ENCODE data around the gene TAF4B.
"Not testable (repeated sequence)": the region's sequence is repeated elsewhere in the genome, so short reads cannot be mapped to it uniquely, and the experiment has no call there.

Gene TAF4B

GRCh38 chr18:26226229-26227050, at the start of gene TAF4B:
TSS of gene TAF4B (plus strand) at chr18:26226445. CDS start at chr18:26226934, 489 bp downstream.
- peak; percentile 85 for DNase-seq (ENCODE audit: low spot score)

GRCh38 chr18:26181343-26181826, 44.9 kb upstream of the TAF4B start:
- no peak for DNase-seq (ENCODE audit: low spot score)

GRCh38 chr18:26183395-26184112, 42.7 kb upstream of the TAF4B start:
- DNase-seq (ENCODE audit: low spot score): no peak

- no peak for DNase-seq (ENCODE audit: low spot score)
These were observed 41.0 kb upstream of the TAF4B start for GRCh38 chr18:26185267-26185666.

GRCh38 chr18:26190506-26190905, 35.7 kb upstream of the TAF4B start:
- DNase-seq (ENCODE audit: low spot score): no peak

GRCh38 chr18:26192233-26192632, 34.0 kb upstream of the TAF4B start:
- DNase-seq (ENCODE audit: low spot score): no peak

GRCh38 chr18:26196605-26197004, 29.6 kb upstream of the TAF4B start:
- no peak for DNase-seq (ENCODE audit: low spot score)

GRCh38 chr18:26202001-26202400, 24.2 kb upstream of the TAF4B start:
- DNase-seq (ENCODE audit: low spot score): not testable (repeated sequence)

GRCh38 chr18:26205318-26205717, 20.9 kb upstream of the TAF4B start:
- DNase-seq (ENCODE audit: low spot score): no peak

- no peak for DNase-seq (ENCODE audit: low spot score)
These were observed 19.8 kb upstream of the TAF4B start for GRCh38 chr18:26206488-26206887.

GRCh38 chr18:26207937-26208336, 18.3 kb upstream of the TAF4B start:
- DNase-seq (ENCODE audit: low spot score): no peak

- no peak for DNase-seq (ENCODE audit: low spot score)
These were observed 17.3 kb upstream of the TAF4B start for GRCh38 chr18:26208977-26209376.

GRCh38 chr18:26210147-26210546, 16.1 kb upstream of the TAF4B start:
- no peak for DNase-seq (ENCODE audit: low spot score)

- no peak for DNase-seq (ENCODE audit: low spot score)
These were observed 10.8 kb upstream of the TAF4B start for GRCh38 chr18:26215247-26215970.

- DNase-seq (ENCODE audit: low spot score): no peak
These were observed 1.1 kb upstream of the TAF4B start for GRCh38 chr18:26225022-26225693.

- DNase-seq (ENCODE audit: low spot score): no peak
These were observed 373 bp upstream of the TAF4B start for GRCh38 chr18:26225915-26226228.

GRCh38 chr18:26227051-26227670, 916 bp downstream of the TAF4B start:
- no peak for DNase-seq (ENCODE audit: low spot score)

GRCh38 chr18:26228562-26229260, 2.5 kb downstream of the TAF4B start:
- no peak for DNase-seq (ENCODE audit: low spot score)

GRCh38 chr18:26230497-26230896, 4.3 kb downstream of the TAF4B start:
- no peak for DNase-seq (ENCODE audit: low spot score)

- DNase-seq (ENCODE audit: low spot score): no peak
These were observed 7.0 kb downstream of the TAF4B start for GRCh38 chr18:26233208-26233607.

GRCh38 chr18:26237363-26237762, 11.1 kb downstream of the TAF4B start:
- DNase-seq (ENCODE audit: low spot score): not testable (repeated sequence)
